ENCODE results near the gene PUS3. TPM values are rescaled to one million over a fixed set of nuclear protein-coding genes. Genes with fewer than 3 reads are reported as not detected.

The PUS3 gene
- total and polyA plus RNA-seq, 7 experiments from 2014 or later: 4.6 to 15.3 (median 9.6) TPM

DNA sequence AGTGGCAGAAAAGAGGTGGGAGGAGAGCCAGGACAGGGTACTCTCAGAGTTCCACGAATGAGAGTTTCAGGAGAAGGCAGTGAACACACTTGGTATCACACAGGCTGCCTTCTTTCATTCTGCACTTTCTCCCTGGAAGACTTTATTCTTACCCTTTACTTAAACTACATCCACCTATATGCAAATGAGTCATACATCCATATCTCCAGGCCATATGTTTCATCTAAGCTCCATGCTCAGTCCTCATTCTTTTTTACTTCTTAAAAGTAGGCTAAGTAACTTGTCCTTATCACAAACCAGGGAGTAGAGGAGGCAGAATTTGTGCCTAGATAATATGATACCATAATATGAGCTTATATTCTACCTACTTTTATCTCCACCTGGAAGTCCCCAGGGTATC lies 21.7 kb downstream of the PUS3 start:
- no peak overlapping the region for H3K4me3 ChIP-seq (ENCODE audit: low read length)
- no peak for DNase-seq
- Mint-ChIP-seq H3K4me1 (peaks cover 0 to 3% (median under 1%) of the 10 kb centered on the region in 7 donors), H3K36me3 (peaks cover 0 to 3% (median 0%) of the 10 kb centered on the region in 5 donors), H3K27ac (no peak overlapping the region), H3K9me3 (no peaks in the 10 kb centered on the region), H3K27me3 (peaks cover 0 to 25% (median 0%) of the 10 kb centered on the region in 5 donors), H3K4me3 (no peak overlapping the region)
- POLR2A ChIA-PET: interaction anchor here (0.6 kb wide), 1 partner anchor 11 kb away, joined by 3 read pairs; no protein-coding TSS in a partner anchor
- H3K36me3 ChIP-seq (ENCODE audit: control insufficient read depth in 2 of 3, insufficient read depth in 3 of 3, low read length in 3 of 3): no peaks in the 10 kb centered on the region
- H3K27ac ChIP-seq (ENCODE audit: low read depth, low read length): no peak overlapping the region
- H3K9me3 ChIP-seq (ENCODE audit: control insufficient read depth in 2 of 3, low read length in 3 of 3): no peaks in the 10 kb centered on the region
- CTCF ChIA-PET: no interaction called here
- H3K4me1 ChIP-seq (ENCODE audit: control insufficient read depth in 2 of 2, insufficient read depth in 2 of 2, low read length in 2 of 2): no peaks in the 10 kb centered on the region
- H3K27me3 ChIP-seq (ENCODE audit: control insufficient read depth in 2 of 2, insufficient read depth in 2 of 2, low read length in 2 of 2): no peaks in the 10 kb centered on the region
- ATAC-seq: no peak
- intact Hi-C loops (cut with micrococcal nuclease): loop anchor here in 1 of 2 donors (10.0 kb wide), 1 partner anchor 474 kb away; the partner anchor contains the start of gene ST3GAL4

DNA sequence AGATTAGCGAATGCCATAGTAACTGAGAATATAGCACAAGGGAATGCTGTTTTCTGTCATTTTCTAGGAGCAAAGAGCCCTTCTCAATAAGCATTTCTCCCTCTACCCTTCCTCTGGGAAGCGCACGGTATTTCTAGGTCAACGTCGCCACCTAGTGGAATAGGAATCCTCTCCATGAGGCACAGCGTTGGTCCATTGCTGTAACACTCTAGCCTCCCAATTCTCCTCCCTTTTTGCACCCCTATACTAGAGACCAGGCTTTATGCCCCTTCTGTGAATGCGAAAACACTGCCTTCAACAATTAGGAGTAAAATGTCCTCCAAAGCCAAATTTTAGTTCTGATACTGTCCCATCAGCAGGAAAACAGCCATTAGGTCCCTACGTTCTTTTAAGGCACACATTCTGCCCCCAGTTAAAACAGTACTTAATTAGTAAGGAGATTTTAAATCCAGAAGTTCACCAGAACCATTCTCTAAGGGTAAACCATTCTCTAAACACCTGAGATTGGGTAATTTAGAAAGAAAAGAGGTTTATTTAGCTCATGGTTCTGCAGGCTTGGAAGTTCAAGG lies 28.4 kb downstream of the PUS3 start:
- Mint-ChIP-seq H3K27ac (no peak overlapping the region), H3K4me3 (peak overlapping the region in 1 of 10 donors; percentile 17), H3K9me3 (peaks cover 0 to 11% (median 0%) of the 10 kb centered on the region in 11 donors), H3K4me1 (no peaks in the 10 kb centered on the region), H3K36me3 (peaks cover 0 to 9% (median 0%) of the 10 kb centered on the region in 5 donors), H3K27me3 (peaks cover 0 to 6% (median 0%) of the 10 kb centered on the region in 5 donors)
- intact Hi-C loops (cut with micrococcal nuclease): loop anchor here (1.0 to 10.0 kb wide), 12 partner anchors 150 to 1802 kb away; partner anchors contain the start of gene EI24 (in 1 of the 2)
- no peak overlapping the region for H3K4me3 ChIP-seq (ENCODE audit: low read length)
- ChIA-PET CTCF (no interaction called here), POLR2A (no interaction called here)
- H3K36me3 ChIP-seq (ENCODE audit: control insufficient read depth in 2 of 3, insufficient read depth in 3 of 3, low read length in 3 of 3): no peaks in the 10 kb centered on the region
- H3K9me3 ChIP-seq (ENCODE audit: control insufficient read depth in 2 of 3, low read length in 3 of 3): no peaks in the 10 kb centered on the region
- DNase-seq (peak in 7 of 9 donors; percentile 12 to 52 (median 34)), ATAC-seq (peak; percentile 75)
- H3K27me3 ChIP-seq (ENCODE audit: control insufficient read depth in 2 of 2, insufficient read depth in 2 of 2, low read length in 2 of 2): no peaks in the 10 kb centered on the region
- no peaks in the 10 kb centered on the region for H3K4me1 ChIP-seq (ENCODE audit: control insufficient read depth in 2 of 2, insufficient read depth in 2 of 2, low read length in 2 of 2)
- H3K27ac ChIP-seq (ENCODE audit: low read depth, low read length): no peak overlapping the region

- H3K27me3 Mint-ChIP-seq: peaks cover 0 to 6% (median 0%) of the 10 kb centered on the region in 5 donors
- POLR2A ChIA-PET: no interaction called here
Observed at GRCh38 chr11:125873881-125874555, 29.0 kb downstream of the PUS3 start.

GRCh38 chr11:125872138-125872491 lies 30.9 kb downstream of the PUS3 start:
- no peaks in the 10 kb centered on the region for H3K9me3 ChIP-seq (ENCODE audit: control insufficient read depth in 2 of 3, low read length in 3 of 3)
- peaks cover 0 to 11% (median 0%) of the 10 kb centered on the region in 11 donors for H3K9me3 Mint-ChIP-seq
- H3K36me3 Mint-ChIP-seq: peaks cover 0 to 9% (median 0%) of the 10 kb centered on the region in 5 donors
- intact Hi-C loops (cut with micrococcal nuclease): loop anchor here (5.0 to 10.0 kb wide), 8 partner anchors 147 to 1800 kb away; no protein-coding TSS in a partner anchor
- no peaks in the 10 kb centered on the region for H3K4me1 ChIP-seq (ENCODE audit: control insufficient read depth in 2 of 2, insufficient read depth in 2 of 2, low read length in 2 of 2)
- no peak overlapping the region for H3K27ac ChIP-seq (ENCODE audit: low read depth, low read length)
- ChIA-PET CTCF (no interaction called here), POLR2A (no interaction called here)
- no peak for DNase-seq
- H3K36me3 ChIP-seq (ENCODE audit: control insufficient read depth in 2 of 3, insufficient read depth in 3 of 3, low read length in 3 of 3): no peaks in the 10 kb centered on the region
- peaks cover 0 to 5% (median 0%) of the 10 kb centered on the region in 5 donors for H3K27me3 Mint-ChIP-seq
- ATAC-seq: no peak
- no peaks in the 10 kb centered on the region for H3K4me1 Mint-ChIP-seq
- H3K27ac Mint-ChIP-seq: no peak overlapping the region
- no peak overlapping the region for H3K4me3 ChIP-seq (ENCODE audit: low read length)
- H3K4me3 Mint-ChIP-seq: no peak overlapping the region
- H3K27me3 ChIP-seq (ENCODE audit: control insufficient read depth in 2 of 2, insufficient read depth in 2 of 2, low read length in 2 of 2): no peaks in the 10 kb centered on the region

More at GRCh38 chr11:125873881-125874555, 29.0 kb downstream of the PUS3 start:
- Mint-ChIP-seq H3K9me3 (peaks cover 0 to 11% (median 0%) of the 10 kb centered on the region in 11 donors), H3K4me3 (peak overlapping the region in 1 of 10 donors; percentile 17), H3K36me3 (peaks cover 0 to 9% (median 0%) of the 10 kb centered on the region in 5 donors), H3K4me1 (no peaks in the 10 kb centered on the region), H3K27ac (no peak overlapping the region)
- intact Hi-C loops (cut with micrococcal nuclease): loop anchor here (1.0 to 10.0 kb wide), 12 partner anchors 149 to 1802 kb away; partner anchors contain the start of gene EI24 (in 1 of the 2)
- Histone ChIP-seq H3K4me1 (ENCODE audit: control insufficient read depth in 2 of 2, insufficient read depth in 2 of 2, low read length in 2 of 2) (no peaks in the 10 kb centered on the region), H3K9me3 (ENCODE audit: control insufficient read depth in 2 of 3, low read length in 3 of 3) (no peaks in the 10 kb centered on the region), H3K36me3 (ENCODE audit: control insufficient read depth in 2 of 3, insufficient read depth in 3 of 3, low read length in 3 of 3) (no peaks in the 10 kb centered on the region), H3K4me3 (ENCODE audit: low read length) (no peak overlapping the region), H3K27me3 (ENCODE audit: control insufficient read depth in 2 of 2, insufficient read depth in 2 of 2, low read length in 2 of 2) (no peaks in the 10 kb centered on the region), H3K27ac (ENCODE audit: low read depth, low read length) (no peak overlapping the region)
- CTCF ChIA-PET: interaction anchor here (0.6 kb wide), 1 partner anchor 376 kb away, joined by 4 read pairs; no protein-coding TSS in a partner anchor
- ATAC-seq (no peak), DNase-seq (no peak)

DNA sequence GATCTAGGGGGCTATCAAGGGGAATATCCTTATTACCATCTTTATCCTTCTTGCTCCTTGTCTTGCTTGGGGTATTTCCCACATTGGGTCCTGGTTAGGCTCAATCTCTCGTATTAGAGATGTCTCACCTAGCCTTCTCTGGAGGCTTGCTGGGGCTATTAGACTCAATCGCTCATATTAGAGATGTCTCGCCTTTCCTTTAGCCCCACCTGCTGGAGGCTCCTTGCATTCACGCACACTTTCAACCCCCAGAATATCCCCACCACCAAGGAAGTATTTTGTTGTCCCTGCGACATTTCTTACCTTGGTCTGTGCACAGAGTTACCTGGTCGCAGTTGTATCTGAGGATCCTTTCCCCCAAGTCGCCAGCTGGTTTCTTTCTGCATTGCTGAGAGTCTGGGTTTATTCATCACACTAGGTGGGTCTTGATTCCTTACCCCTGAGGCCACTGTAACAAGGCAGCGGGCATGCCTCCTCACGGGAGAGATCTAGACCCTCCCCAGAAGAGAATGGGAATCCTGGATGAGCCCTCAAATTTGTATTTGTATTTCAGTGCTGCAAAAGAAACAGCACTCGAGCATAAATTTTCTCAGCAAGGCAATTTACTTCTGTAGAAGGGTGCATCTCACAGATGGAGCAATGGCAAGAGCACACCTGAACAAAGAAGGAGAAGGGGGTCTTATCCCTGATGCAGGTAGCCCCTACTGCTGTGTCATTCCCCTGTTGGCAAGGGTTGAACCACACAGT lies 31.4 kb downstream of the PUS3 start:
- H3K4me3 ChIP-seq (ENCODE audit: low read length): no peak overlapping the region
- H3K4me1 ChIP-seq (ENCODE audit: control insufficient read depth in 2 of 2, insufficient read depth in 2 of 2, low read length in 2 of 2): no peaks in the 10 kb centered on the region
- ATAC-seq (peak; percentile 69), DNase-seq (peak in 5 of 9 donors; percentile 6 to 51 (median 35))
- H3K36me3 Mint-ChIP-seq: peaks cover 0 to 9% (median 0%) of the 10 kb centered on the region in 5 donors
- H3K27ac Mint-ChIP-seq: no peak overlapping the region
- intact Hi-C loops (cut with micrococcal nuclease): loop anchor here (1.0 to 10.0 kb wide), 9 partner anchors 147 to 1799 kb away; partner anchors contain the start of gene EI24 (in 1 of the 2)
- H3K27ac ChIP-seq (ENCODE audit: low read depth, low read length): no peak overlapping the region
- peaks cover 0 to 5% (median 0%) of the 10 kb centered on the region in 5 donors for H3K27me3 Mint-ChIP-seq
- no peaks in the 10 kb centered on the region for H3K9me3 ChIP-seq (ENCODE audit: control insufficient read depth in 2 of 3, low read length in 3 of 3)
- no peak overlapping the region for H3K4me3 Mint-ChIP-seq
- no peaks in the 10 kb centered on the region for H3K4me1 Mint-ChIP-seq
- no peaks in the 10 kb centered on the region for H3K27me3 ChIP-seq (ENCODE audit: control insufficient read depth in 2 of 2, insufficient read depth in 2 of 2, low read length in 2 of 2)
- CTCF ChIA-PET: no interaction called here
- H3K36me3 ChIP-seq (ENCODE audit: control insufficient read depth in 2 of 3, insufficient read depth in 3 of 3, low read length in 3 of 3): no peaks in the 10 kb centered on the region
- H3K9me3 Mint-ChIP-seq: peaks cover 0 to 11% (median 0%) of the 10 kb centered on the region in 11 donors
- POLR2A ChIA-PET: no interaction called here

- Mint-ChIP-seq H3K27ac (no peak overlapping the region), H3K4me3 (no peak overlapping the region), H3K4me1 (no peaks in the 10 kb centered on the region), H3K36me3 (peaks cover 0 to 9% (median 0%) of the 10 kb centered on the region in 5 donors), H3K9me3 (peaks cover 0 to 11% (median 0%) of the 10 kb centered on the region in 11 donors), H3K27me3 (peaks cover 0 to 5% (median 0%) of the 10 kb centered on the region in 5 donors)
- no peaks in the 10 kb centered on the region for H3K27me3 ChIP-seq (ENCODE audit: control insufficient read depth in 2 of 2, insufficient read depth in 2 of 2, low read length in 2 of 2)
- intact Hi-C loops (cut with micrococcal nuclease): no loop called here
- H3K9me3 ChIP-seq (ENCODE audit: control insufficient read depth in 2 of 3, low read length in 3 of 3): no peaks in the 10 kb centered on the region
- H3K4me3 ChIP-seq (ENCODE audit: low read length): no peak overlapping the region
- ATAC-seq (no peak), DNase-seq (no peak)
- no peak overlapping the region for H3K27ac ChIP-seq (ENCODE audit: low read depth, low read length)
- no peaks in the 10 kb centered on the region for H3K36me3 ChIP-seq (ENCODE audit: control insufficient read depth in 2 of 3, insufficient read depth in 3 of 3, low read length in 3 of 3)
- no peaks in the 10 kb centered on the region for H3K4me1 ChIP-seq (ENCODE audit: control insufficient read depth in 2 of 2, insufficient read depth in 2 of 2, low read length in 2 of 2)
- ChIA-PET POLR2A (no interaction called here), CTCF (no interaction called here)
Observed at GRCh38 chr11:125869521-125869920, 33.5 kb downstream of the PUS3 start.
